PC-3 (cell line): ENCODE measurements around the gene OR6C70. TPM values are rescaled to one million over a fixed set of nuclear protein-coding genes. Genes with fewer than 3 reads are reported as not detected.
A peak's percentile ranks its signal among the peaks of the same experiment; 100 is the strongest.

Source experiments
- ATAC-seq: fragments of 200-7000 bp; cut with Tn5 transposase; 2 replicates; pipeline ENCODE4 v1.9.1; 2020; ENCODE audit warnings: mild to moderate bottlenecking, moderate library complexity
- BruUV-seq: library from RNA; stranded (reverse); fragments of 400-500 nt; replicated peaks from 2 replicates; lab custom pipeline; 2021; lab: Mats Ljungman, UMichigan
- CTCF ChIA-PET: fragments of 300-600 bp; sonication (Branson Sonifier 250); formaldehyde crosslinking; loops from one replicate; lab custom pipeline; 2022; ENCODE audit warnings: antibody characterized with exemption; lab: Charles Lee
- POLR2A ChIA-PET: fragments of 300-600 bp; sonication (Branson Sonifier 250); formaldehyde crosslinking; loops from one replicate; lab custom pipeline; 2022; ENCODE audit warnings: antibody characterized with exemption; ENCODE audit not compliant: unreplicated experiment; lab: Charles Lee
- DNase-seq: peaks from one replicate; pipeline ENCODE4 v3.0.0-alpha.2; 2015
- H2AFZ ChIP-seq: fragments of 300-600 bp; sonication (generic); 2 replicates; pipeline ENCODE4 v1.6.0; 2016; ENCODE audit warnings: antibody characterized with exemption, low read length
- H3F3A ChIP-seq: fragments of 300-600 bp; sonication (generic); one replicate; pipeline ENCODE4 v1.6.0; 2017; ENCODE audit warnings: antibody characterized with exemption, low read length, control low read depth, mild to moderate bottlenecking; ENCODE audit not compliant: unreplicated experiment
- H3K27ac ChIP-seq: fragments of 300-600 bp; sonication (generic); 2 replicates; pipeline ENCODE4 v1.5.1; 2016; ENCODE audit warnings: mild to moderate bottlenecking, low read length
- H3K27me3 ChIP-seq: fragments of 300-600 bp; sonication (generic); 2 replicates; pipeline ENCODE4 v1.6.1; 2016; ENCODE audit warnings: low read length, mixed read lengths
- H3K36me3 ChIP-seq: fragments of 300-600 bp; sonication (generic); 2 replicates; pipeline ENCODE4 v1.6.1; 2016; ENCODE audit warnings: low read depth, mixed run types, low read length, mixed read lengths
- H3K4me1 ChIP-seq: fragments of 300-600 bp; sonication (generic); 2 replicates; pipeline ENCODE4 v1.5.1; 2016; ENCODE audit warnings: low read length; ENCODE audit not compliant: insufficient read depth
- H3K4me2 ChIP-seq: fragments of 300-600 bp; sonication (generic); 2 replicates; pipeline ENCODE4 v1.6.0; 2016; ENCODE audit warnings: low read length
- H3K4me3 ChIP-seq: fragments of 300-600 bp; sonication (generic); 2 replicates; pipeline ENCODE4 v1.5.1; 2016; ENCODE audit warnings: mild to moderate bottlenecking, low read length, mixed read lengths
- H3K79me2 ChIP-seq: fragments of 300-600 bp; sonication (generic); 2 replicates; pipeline ENCODE4 v1.6.1; 2017; ENCODE audit warnings: low read length, mixed read lengths
- H3K9ac ChIP-seq: fragments of 300-600 bp; sonication (generic); 2 replicates; pipeline ENCODE4 v1.6.0; 2016; ENCODE audit warnings: mild to moderate bottlenecking, low read length
- H3K9me2 ChIP-seq: fragments of 300-600 bp; sonication (generic); replicated peaks from 2 replicates; pipeline ENCODE4 v1.6.1; 2016; ENCODE audit warnings: mixed run types, low read length, mixed read lengths
- H3K9me3 ChIP-seq: fragments of 300-600 bp; sonication (generic); 2 replicates; pipeline ENCODE4 v1.6.1; 2016; ENCODE audit warnings: low read length, mixed read lengths
- H4K20me1 ChIP-seq: fragments of 300-600 bp; sonication (generic); 2 replicates; pipeline ENCODE4 v1.6.1; 2016; ENCODE audit warnings: low read length, mixed read lengths
- CTCF ChIP-seq: fragments of 300-600 bp; sonication (generic); conservative IDR thresholded peaks from 2 replicates; pipeline ENCODE4 v1.5.1; 2017; ENCODE audit warnings: antibody characterized with exemption, low read depth, mild to moderate bottlenecking, low read length
- EZH2 ChIP-seq: fragments of 300-600 bp; sonication (generic); IDR thresholded peaks from one replicate; pipeline ENCODE4 v1.6.1; 2017; ENCODE audit warnings: antibody characterized with exemption, mild to moderate bottlenecking, low read length; ENCODE audit not compliant: unreplicated experiment
- EZH2phosphoT487 ChIP-seq: fragments of 300-600 bp; sonication (generic); IDR thresholded peaks from 2 replicates; pipeline ENCODE4 v1.6.1; 2018; ENCODE audit warnings: mild to moderate bottlenecking, antibody characterized with exemption, low read length, borderline replicate concordance
- intact Hi-C: fragments of 100-400 bp; cut with micrococcal nuclease; formaldehyde crosslinking; loops from 2 replicates; pipeline ENCODE4 v1.9.0; 2023
- total RNA-seq: library from RNA; depleted of rRNA; stranded (reverse); fragments of >200 nt; gene quantifications from 2 replicates; pipeline ENCODE4 v1.2.3, GENCODE V29; 2014

Gene OR6C70
- total RNA-seq, 1 experiment from 2014 or later: not detected

- no peak overlapping the region for H3K9ac ChIP-seq
- DNase-seq (no peak), ATAC-seq (no peak)
- no peak overlapping the region for H3K27ac ChIP-seq
- no peaks in the 10 kb centered on the region for H3K9me3 ChIP-seq
- H3K36me3 ChIP-seq: no peaks in the 10 kb centered on the region
- no peak overlapping the region for H3K4me3 ChIP-seq
- peaks cover 51% of the 10 kb centered on the region; the same call in 1 of the 2 replicates for H3K27me3 ChIP-seq
- H2AFZ ChIP-seq: no peak overlapping the region
- no peaks in the 10 kb centered on the region for H3F3A ChIP-seq
- H4K20me1 ChIP-seq: no peaks in the 10 kb centered on the region
- no peak overlapping the region for H3K4me2 ChIP-seq
- CTCF ChIA-PET: no interaction called here
- no peaks in the 10 kb centered on the region for H3K79me2 ChIP-seq
- no peak for TF ChIP-seq EZH2
- no peak for TF ChIP-seq CTCF
- TF ChIP-seq EZH2phosphoT487: no peak
- no TSS peak for BruUV-seq
- no peaks in the 10 kb centered on the region for H3K4me1 ChIP-seq
- intact Hi-C loops: no loop called here
- H3K9me2 ChIP-seq: no peaks in the 10 kb centered on the region
- POLR2A ChIA-PET: no interaction called here
Observed at GRCh38 chr12:55448825-55449224, 21.1 kb downstream of the OR6C70 start.

GRCh38 chr12:55446326-55446725 is 23.6 kb downstream of the OR6C70 start:
- intact Hi-C loops: loop anchor here (1.0 kb wide), 1 partner anchor 173 kb away; no protein-coding TSS in a partner anchor

More at GRCh38 chr12:55446326-55446725, 23.6 kb downstream of the OR6C70 start:
- H2AFZ ChIP-seq: no peak overlapping the region
- no peak overlapping the region for H3K27ac ChIP-seq
- H3K79me2 ChIP-seq: no peaks in the 10 kb centered on the region
- CTCF ChIA-PET: no interaction called here
- H3F3A ChIP-seq: no peaks in the 10 kb centered on the region
- H3K4me3 ChIP-seq: no peak overlapping the region
- no peaks in the 10 kb centered on the region for H4K20me1 ChIP-seq
- DNase-seq (peak; percentile 11), ATAC-seq (no peak)
- no peak overlapping the region for H3K4me2 ChIP-seq
- H3K9ac ChIP-seq: no peak overlapping the region
- no TSS peak for BruUV-seq
- POLR2A ChIA-PET: no interaction called here
- no peaks in the 10 kb centered on the region for H3K9me3 ChIP-seq
- H3K9me2 ChIP-seq: no peaks in the 10 kb centered on the region
- peaks cover 38% of the 10 kb centered on the region; the same call in 1 of the 2 replicates for H3K27me3 ChIP-seq
- no peaks in the 10 kb centered on the region for H3K4me1 ChIP-seq
- no peak for TF ChIP-seq EZH2
- TF ChIP-seq CTCF: peak; percentile 33; the same call in 1 of the 2 replicates
- H3K36me3 ChIP-seq: no peaks in the 10 kb centered on the region
